LNCaP clone FGC (cell line): ENCODE results near the gene KLF6.

Experiments
- DNase-seq: peaks from one replicate; pipeline ENCODE4 v3.0.0-alpha.2; 2011; ENCODE audit warnings: low read depth
- H3K4me3 ChIP-seq: 2 replicates; pipeline ENCODE4 v1.5.1; 2011; ENCODE audit warnings: mild to moderate bottlenecking, low read depth, low read length, control low read depth
- CTCF ChIP-seq: IDR thresholded peaks from 2 replicates; pipeline ENCODE4 v1.5.1; 2012; ENCODE audit warnings: mild to moderate bottlenecking; ENCODE audit not compliant: control insufficient read depth, insufficient read depth; ENCODE audit errors: extremely low read depth

KLF6 gene

DNA sequence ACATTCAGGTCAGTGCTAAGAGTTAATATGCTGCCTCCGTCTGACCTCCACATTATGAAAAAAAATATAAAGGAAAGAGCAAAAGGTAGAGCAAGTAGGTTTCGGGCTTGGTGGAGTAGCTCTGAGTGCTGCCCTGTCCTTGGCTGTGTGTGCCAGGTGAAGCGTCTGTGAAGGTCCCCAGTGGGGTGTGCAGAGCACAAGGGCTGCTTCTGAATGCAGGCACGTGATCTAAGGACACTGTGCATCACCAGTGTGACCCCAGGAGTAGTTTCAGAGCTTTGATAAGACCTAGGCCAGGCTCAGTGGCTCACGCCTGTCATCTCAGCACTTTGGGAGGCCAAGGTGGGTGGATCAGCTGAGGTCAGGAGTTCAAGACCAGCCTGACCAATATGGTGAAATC lies 36.0 kb downstream of the KLF6 start:
- no peak for DNase-seq
- no peak for TF ChIP-seq CTCF
- no peak overlapping the region for H3K4me3 ChIP-seq

GRCh38 chr10:3748484-3748883 lies 36.5 kb downstream of the KLF6 start:
- no peak for TF ChIP-seq CTCF
- H3K4me3 ChIP-seq, result no peak overlapping the region
- DNase-seq, result no peak

- no peak for TF ChIP-seq CTCF
- H3K4me3 ChIP-seq, result no peak overlapping the region
- DNase-seq, result peak; percentile 77
These were observed 37.0 kb downstream of the KLF6 start for GRCh38 chr10:3747984-3748383.

GRCh38 chr10:3747248-3747960 lies 37.6 kb downstream of the KLF6 start:
- no peak for DNase-seq
- no peak overlapping the region for H3K4me3 ChIP-seq
- TF ChIP-seq CTCF, result no peak

GRCh38 chr10:3746634-3747033 lies 38.4 kb downstream of the KLF6 start:
- DNase-seq, result no peak
- H3K4me3 ChIP-seq, result no peak overlapping the region
- TF ChIP-seq CTCF, result no peak

GRCh38 chr10:3745521-3745920 lies 39.5 kb downstream of the KLF6 start:
- no peak for DNase-seq
- H3K4me3 ChIP-seq, result no peak overlapping the region
- TF ChIP-seq CTCF, result no peak
